ENCODE measurements around the gene FBXL7. TPM values are rescaled to one million over a fixed set of nuclear protein-coding genes. Genes with fewer than 3 reads are reported as not detected.

Gene FBXL7
- total and polyA plus RNA-seq, 9 of the 15 experiments (the other 6 are each of a cell fraction or from before 2014, with no cell fraction given): 0.04 to 0.08 TPM; not detected in 7

GRCh38 chr5:15579193-15579990 is 79.4 kb downstream of the FBXL7 start:
- FAIRE-seq (no peak), ATAC-seq (no peak), DNase-seq (ENCODE audit: extremely low read depth in 1 of 4, low spot score in 3 of 4) (no peak)
- Histone ChIP-seq H3K27ac (ENCODE audit: extremely low read depth, low read depth, low read length) (no peak overlapping the region), H3K9me3 (replicated peaks; ENCODE audit: control insufficient read depth, insufficient read depth, low read depth, low read length) (no peaks in the 10 kb centered on the region; the same call in 1 of the 2 replicates), H4K20me1 (replicated peaks; ENCODE audit: control insufficient read depth, insufficient read depth, low read length) (no peaks in the 10 kb centered on the region), H3K4me1 (replicated peaks in 1 of 2; ENCODE audit: control insufficient read depth in 2 of 2, insufficient read depth in 2 of 2, low read length in 2 of 2) (no peaks in the 10 kb centered on the region), H3K4me2 (ENCODE audit: insufficient read depth, low read length) (no peak overlapping the region), H3K4me3 (no peak overlapping the region), H3K27me3 (ENCODE audit: control insufficient read depth in 2 of 2, insufficient read depth in 2 of 2, low read length in 2 of 2) (no peaks in the 10 kb centered on the region), H3K36me3 (ENCODE audit: control insufficient read depth, insufficient read depth, low read length) (no peaks in the 10 kb centered on the region), H3K9me1 (ENCODE audit: control insufficient read depth, insufficient read depth, low read length) (no peaks in the 10 kb centered on the region), H3K9ac (ENCODE audit: insufficient read depth in 1 of 2, low read depth in 2 of 2, low read length in 2 of 2) (no peak overlapping the region), H2AFZ (ENCODE audit: low read depth, low read length) (no peak overlapping the region), H3K79me2 (ENCODE audit: control insufficient read depth, insufficient read depth, low read length) (no peaks in the 10 kb centered on the region)
- BruUV-seq (replicated peaks): no TSS peak
- CTCF ChIA-PET (ENCODE audit: low intra/inter-chr PET ratio): no interaction called here
- intact Hi-C loops (cut with micrococcal nuclease): no loop called here
- 0% methylated on average over 3 of the region's 3 CpGs for WGBS (ENCODE audit: insufficient coverage, low coverage, missing lambda C conversion rate)
- in situ Hi-C loops (cut with MboI): no loop called here
- POLR2A ChIA-PET: no interaction called here
- TF ChIP-seq PHF8 (IDR thresholded peaks at IDR 0.05; ENCODE audit: borderline replicate concordance, low read length): no peak
- TF ChIP-seq ZNF197 (CRISPR knock-in tag; IDR thresholded peaks at IDR 0.05; ENCODE audit: low read depth): no peak
- no peak for TF ChIP-seq CTCF (IDR thresholded peaks at IDR 0.05 in 2 of 3, conservative IDR thresholded peaks at IDR 0.05 in 1 of 3; ENCODE audit: insufficient read depth in 2 of 3, low read depth in 1 of 3, low read length in 3 of 3)
- no peak for TF ChIP-seq RNF219 (CRISPR knock-in tag; IDR thresholded peaks at IDR 0.05)
- TF ChIP-seq NFIX (CRISPR knock-in tag; IDR thresholded peaks at IDR 0.05; ENCODE audit: low read depth): no peak
- TF ChIP-seq NFIC (IDR thresholded peaks at IDR 0.05): no peak
- no peak for TF ChIP-seq KLF13 (tag; IDR thresholded peaks at IDR 0.05; ENCODE audit: borderline replicate concordance, low read depth)
- TF ChIP-seq SLC30A9 (CRISPR knock-in tag; IDR thresholded peaks at IDR 0.05): no peak
- no peak for TF ChIP-seq HOMEZ (CRISPR knock-in tag; IDR thresholded peaks at IDR 0.05)
- TF ChIP-seq SMARCB1 (IDR thresholded peaks at IDR 0.05; ENCODE audit: insufficient read length, low read depth): no peak

Measured in K562 (cell line).